Parathyroid adenoma (tissue), 2 donors: ENCODE measurements around the gene SORBS1.
A peak's percentile ranks its signal among the peaks of the same experiment; 100 is the strongest.

Source experiments
- H2AFZ ChIP-seq: fragments of 300-600 bp; sonication (generic); one replicate; pipeline ENCODE4 v1.7.0; 2017; ENCODE audit warnings: antibody characterized with exemption, mild to moderate bottlenecking
- H3K27ac ChIP-seq: fragments of 300-600 bp; sonication (generic); one replicate; pipeline ENCODE4 v1.7.0; 2017
- H3K27me3 ChIP-seq: fragments of 300-600 bp; sonication (generic); one replicate; pipeline ENCODE4 v1.7.0; 2017; ENCODE audit warnings: low read length; ENCODE audit not compliant: control insufficient read depth, insufficient read depth
- H3K36me3 ChIP-seq: fragments of 300-600 bp; sonication (generic); one replicate; pipeline ENCODE4 v1.7.0; 2017; ENCODE audit warnings: low read length; ENCODE audit not compliant: control insufficient read depth, insufficient read depth
- H3K4me1 ChIP-seq: fragments of 300-600 bp; sonication (generic); one replicate; pipeline ENCODE4 v1.7.0; 2017; ENCODE audit warnings: control low read depth
- H3K4me2 ChIP-seq: fragments of 300-600 bp; sonication (generic); one replicate; pipeline ENCODE4 v1.7.0; 2017; ENCODE audit warnings: low read length
- H3K4me3 ChIP-seq: fragments of 300-600 bp; sonication (generic); one replicate; pipeline ENCODE4 v1.7.0; 2017; ENCODE audit warnings: low read depth, low read length
- H3K79me2 ChIP-seq: fragments of 300-600 bp; sonication (generic); one replicate; pipeline ENCODE4 v1.7.0; 2017; ENCODE audit warnings: control low read depth
- H3K9ac ChIP-seq: fragments of 300-600 bp; sonication (generic); one replicate; pipeline ENCODE4 v1.7.0; 2017; ENCODE audit warnings: mild to moderate bottlenecking
- H3K9me3 ChIP-seq: fragments of 300-600 bp; sonication (generic); one replicate; pipeline ENCODE4 v1.7.0; 2017; ENCODE audit warnings: low read length; ENCODE audit not compliant: control insufficient read depth
- CTCF ChIP-seq: fragments of 300-600 bp; sonication (generic); IDR thresholded peaks from one replicate; pipeline ENCODE4 v1.7.0; 2017; ENCODE audit warnings: antibody characterized with exemption, mild to moderate bottlenecking
- donor health status: primary hyperparathyroidism.

SORBS1 gene

GRCh38 chr10:95437669-95438068, 123.5 kb downstream of the SORBS1 start:
- TF ChIP-seq CTCF, result no peak
- Histone ChIP-seq H2AFZ (no peak overlapping the region), H3K9ac (no peak overlapping the region), H3K27ac (no peak overlapping the region), H3K36me3 (no peaks in the 10 kb centered on the region), H3K27me3 (no peaks in the 10 kb centered on the region), H3K79me2 (no peaks in the 10 kb centered on the region), H3K4me1 (peaks cover 3% of the 10 kb centered on the region), H3K9me3 (no peaks in the 10 kb centered on the region), H3K4me2 (no peak overlapping the region), H3K4me3 (no peak overlapping the region)

GRCh38 chr10:95435548-95436279, 125.5 kb downstream of the SORBS1 start:
- Histone ChIP-seq H3K79me2 (no peaks in the 10 kb centered on the region), H3K4me2 (no peak overlapping the region), H3K9me3 (no peaks in the 10 kb centered on the region), H3K27me3 (no peaks in the 10 kb centered on the region), H3K4me1 (peaks cover 3% of the 10 kb centered on the region), H3K27ac (no peak overlapping the region), H3K36me3 (no peaks in the 10 kb centered on the region), H3K9ac (no peak overlapping the region), H2AFZ (no peak overlapping the region), H3K4me3 (no peak overlapping the region)
- no peak for TF ChIP-seq CTCF

- Histone ChIP-seq H3K4me3 (no peak overlapping the region), H3K36me3 (no peaks in the 10 kb centered on the region), H3K9ac (no peak overlapping the region), H3K27ac (peak overlapping the region; percentile 47), H3K79me2 (no peaks in the 10 kb centered on the region), H3K4me2 (no peak overlapping the region), H3K4me1 (no peaks in the 10 kb centered on the region), H2AFZ (no peak overlapping the region), H3K27me3 (no peaks in the 10 kb centered on the region), H3K9me3 (no peaks in the 10 kb centered on the region)
- no peak for TF ChIP-seq CTCF
Measured at GRCh38 chr10:95434583-95434982, 126.6 kb downstream of the SORBS1 start.

- no peak overlapping the region for H3K27ac ChIP-seq
- H3K4me3 ChIP-seq, result no peak overlapping the region
- TF ChIP-seq CTCF, result no peak
- no peak overlapping the region for H3K9ac ChIP-seq
- no peaks in the 10 kb centered on the region for H3K27me3 ChIP-seq
- H3K4me2 ChIP-seq, result no peak overlapping the region
- no peaks in the 10 kb centered on the region for H3K9me3 ChIP-seq
- no peaks in the 10 kb centered on the region for H3K79me2 ChIP-seq
- H3K36me3 ChIP-seq, result no peaks in the 10 kb centered on the region
- no peak overlapping the region for H2AFZ ChIP-seq
- no peaks in the 10 kb centered on the region for H3K4me1 ChIP-seq
Measured at GRCh38 chr10:95431900-95432342, 129.2 kb downstream of the SORBS1 start.
